ENCODE data around the gene FAM120B.

Gene FAM120B

GRCh38 chr6:170433163-170434116 lies 126.9 kb downstream of the FAM120B start:
- DNase-seq (ENCODE audit: low spot score), result no peak
- no peak for TF ChIP-seq CTCF (IDR thresholded peaks at IDR 0.05)
- Histone ChIP-seq H3K4me3 (no peak overlapping the region), H3K27ac (no peak overlapping the region)

GRCh38 chr6:170434117-170434820 lies 127.7 kb downstream of the FAM120B start:
- DNase-seq (ENCODE audit: low spot score), result no peak
- TF ChIP-seq CTCF (IDR thresholded peaks at IDR 0.05), result no peak
- no peak overlapping the region for H3K4me3 ChIP-seq
- H3K27ac ChIP-seq, result no peak overlapping the region

- no peak for TF ChIP-seq CTCF (IDR thresholded peaks at IDR 0.05)
- no peak for DNase-seq (ENCODE audit: low spot score)
- Histone ChIP-seq H3K27ac (no peak overlapping the region), H3K4me3 (no peak overlapping the region)
Measured at GRCh38 chr6:170434821-170435155, 128.2 kb downstream of the FAM120B start.

- DNase-seq (ENCODE audit: low spot score), result no peak
- no peak overlapping the region for H3K4me3 ChIP-seq
- no peak overlapping the region for H3K27ac ChIP-seq
- no peak for TF ChIP-seq CTCF (IDR thresholded peaks at IDR 0.05)
Measured at GRCh38 chr6:170435766-170436165, 129.2 kb downstream of the FAM120B start.

- no peak overlapping the region for H3K4me3 ChIP-seq
- no peak for TF ChIP-seq CTCF (IDR thresholded peaks at IDR 0.05)
- no peak for DNase-seq (ENCODE audit: low spot score)
- H3K27ac ChIP-seq, result no peak overlapping the region
Measured at GRCh38 chr6:170436209-170436809, 129.8 kb downstream of the FAM120B start.

- Histone ChIP-seq H3K27ac (no peak overlapping the region), H3K4me3 (peak overlapping the region; percentile 64)
- no peak for TF ChIP-seq CTCF (IDR thresholded peaks at IDR 0.05)
- no peak for DNase-seq (ENCODE audit: low spot score)
Measured at GRCh38 chr6:170437719-170438401, 131.3 kb downstream of the FAM120B start.
